Aorta (tissue), 5 donors: Measurements from ENCODE around the gene BCAS4. TPM values are rescaled to one million over a fixed set of nuclear protein-coding genes. Genes with fewer than 3 reads are reported as not detected.
"Not testable (repeated sequence)": the region's sequence is repeated elsewhere in the genome, so short reads cannot be mapped to it uniquely, and the experiment has no call there.

Experiments used
- ATAC-seq: fragments of 200-7000 bp; cut with Tn5 transposase; one replicate; pipeline ENCODE4 v1.9.1; 2022; ENCODE audit warnings: moderate library complexity; ENCODE audit not compliant: low FRiP score
- DNase-seq, 2 donors: peaks; one replicate each; pipeline ENCODE4 v3.0.0-alpha.2; 2020
- H3K27ac ChIP-seq, 2 donors: one replicate each; pipeline ENCODE4 v1.5.1; 2013; ENCODE audit warnings: low read length in 2 of 2, mild to moderate bottlenecking in 2 of 2, moderate library complexity in 2 of 2, control low read depth in 1 of 2, inconsistent platforms in 1 of 2, low read depth in 1 of 2
- H3K27me3 ChIP-seq, 2 donors: one replicate each; pipeline ENCODE4 v1.6.1; 2013; ENCODE audit warnings: control low read depth in 1 of 2, low read length in 1 of 2, mild to moderate bottlenecking in 1 of 2, moderate library complexity in 1 of 2; ENCODE audit not compliant: insufficient read depth in 2 of 2, control insufficient read depth in 1 of 2
- H3K36me3 ChIP-seq, 2 donors: one replicate each; pipeline ENCODE4 v1.6.1; 2013; ENCODE audit warnings: control low read depth in 1 of 2, low read length in 1 of 2, mild to moderate bottlenecking in 1 of 2; ENCODE audit not compliant: insufficient read depth in 2 of 2, control insufficient read depth in 1 of 2
- H3K4me1 ChIP-seq, 2 donors: one replicate each; pipeline ENCODE4 v1.6.1; 2013; ENCODE audit warnings: low read length in 2 of 2, control low read depth in 1 of 2, mild to moderate bottlenecking in 1 of 2, moderate library complexity in 1 of 2; ENCODE audit not compliant: insufficient read depth in 2 of 2, control insufficient read depth in 1 of 2
- H3K4me3 ChIP-seq, 2 donors: one replicate each; pipeline ENCODE4 v1.5.1; 2013; ENCODE audit warnings: low read length in 2 of 2, control low read depth in 1 of 2, mild to moderate bottlenecking in 1 of 2
- H3K9me3 ChIP-seq: one replicate; pipeline ENCODE4 v1.6.1; 2013; ENCODE audit warnings: mild to moderate bottlenecking, low read length; ENCODE audit not compliant: control insufficient read depth
- WGBS, 2 donors: extraction: QIAGEN DNeasy Blood & Tissue Kit; methylation state at CpG; one replicate each; pipeline ENCODE4 v1.1.7; 2013; 5-methylcytosine and 5-hydroxymethylcytosine counted together
- intact Hi-C, 2 donors: fragments of 100-400 bp; cut with DNase I; formaldehyde crosslinking; loops; one replicate each; pipeline versions ENCODE4 v1.14.2 to v1.15.0; 2022
- polyA plus RNA-seq, 2 donors: library from polyadenylated mRNA; stranded (reverse); fragments of 200-250 nt; gene quantifications; one replicate each; pipeline ENCODE4 v1.2.3, GENCODE V29; 2013
- total RNA-seq, 2 donors: library from RNA; stranded (reverse); fragmentation: NEBNext Ultra II Directional; extraction: Animal tissue kit (Norgen Biotek cat#: 25700); gene quantifications; one replicate each; pipeline ENCODE4 v1.2.1, GENCODE V29; 2021
- donor health status: healthy with polysubstance abuse.
- donor health status: Bipolar disorder and iron deficiency.
- donor health status: DM: no; HTN: no; CAD: no.
- donor health status: DM: no; HTN: no; CAD: no.
- donor health status: DM: yes; HTN: yes; CAD: no.

The BCAS4 gene
- total and polyA plus RNA-seq, 4 donors, result 4.9 to 9.7 (median 7.4) TPM

- peak overlapping the region; percentile 34 to 62 for H3K27ac ChIP-seq
- no peaks in the 10 kb centered on the region for H3K36me3 ChIP-seq
- 2 to 3% methylated on average over 22 to 23 of the region's 23 CpGs for WGBS, 2 donors
- no peaks in the 10 kb centered on the region for H3K27me3 ChIP-seq
- no peaks in the 10 kb centered on the region for H3K9me3 ChIP-seq
- DNase-seq (peak; percentile 95), ATAC-seq (peak; percentile 92)
- H3K4me3 ChIP-seq, result no peak overlapping the region
- intact Hi-C loops, result loop anchor here in 1 of 2 donors (10.0 kb wide), 1 partner anchor 514 kb away; no protein-coding TSS in a partner anchor
- H3K4me1 ChIP-seq, result no peaks in the 10 kb centered on the region
These were observed 4.1 kb upstream of the BCAS4 start for GRCh38 chr20:50790651-50791277.

- no peaks in the 10 kb centered on the region for H3K9me3 ChIP-seq
- no peak overlapping the region for H3K27ac ChIP-seq
- ATAC-seq, result no peak
- 38 to 46% methylated on average over 14 of the region's 14 CpGs for WGBS, 2 donors
- H3K27me3 ChIP-seq, result no peaks in the 10 kb centered on the region
- no peak overlapping the region for H3K4me3 ChIP-seq
- DNase-seq, result peak in 1 of 2 donors; percentile 51
- intact Hi-C loops, result loop anchor here in 1 of 2 donors (10.0 kb wide), 1 partner anchor 512 kb away; no protein-coding TSS in a partner anchor
- H3K4me1 ChIP-seq, result no peaks in the 10 kb centered on the region
- no peaks in the 10 kb centered on the region for H3K36me3 ChIP-seq
These were observed 1.9 kb upstream of the BCAS4 start for GRCh38 chr20:50792708-50793574.

- 77 to 78% methylated on average over 13 of the region's 13 CpGs for WGBS, 2 donors
These were observed 1.3 kb upstream of the BCAS4 start for GRCh38 chr20:50793575-50794016.

GRCh38 chr20:50794181-50794845, 548 bp upstream of the BCAS4 start:
- DNase-seq, result peak in 1 of 2 donors; percentile 64
- Histone ChIP-seq H3K9me3 (no peaks in the 10 kb centered on the region), H3K36me3 (no peaks in the 10 kb centered on the region), H3K4me1 (no peaks in the 10 kb centered on the region), H3K27me3 (no peaks in the 10 kb centered on the region), H3K4me3 (no peak overlapping the region), H3K27ac (no peak overlapping the region)
- ATAC-seq, result no peak
- intact Hi-C loops, result loop anchor here in 1 of 2 donors (10.0 kb wide), 1 partner anchor 510 kb away; no protein-coding TSS in a partner anchor
- WGBS, 2 donors, result 10 to 14% methylated on average over 35 of the region's 35 CpGs

More at GRCh38 chr20:50793575-50794016, 1.3 kb upstream of the BCAS4 start:
- not testable (repeated sequence) for H3K27ac ChIP-seq, ATAC-seq, H3K36me3 ChIP-seq, H3K4me1 ChIP-seq, H3K4me3 ChIP-seq, H3K27me3 ChIP-seq, H3K9me3 ChIP-seq
- DNase-seq, result peak in 1 of 2 donors; percentile 71
- intact Hi-C loops, result loop anchor here in 1 of 2 donors (10.0 kb wide), 1 partner anchor 511 kb away; no protein-coding TSS in a partner anchor

- Histone ChIP-seq H3K27me3 (no peaks in the 10 kb centered on the region), H3K36me3 (no peaks in the 10 kb centered on the region), H3K4me1 (no peaks in the 10 kb centered on the region), H3K27ac (no peak overlapping the region), H3K9me3 (no peaks in the 10 kb centered on the region), H3K4me3 (no peak overlapping the region)
- ATAC-seq, result no peak
- no peak for DNase-seq
- intact Hi-C loops, result loop anchor here in 1 of 2 donors (5.0 to 10.0 kb wide), 2 partner anchors 130 to 508 kb away; no protein-coding TSS in a partner anchor
- WGBS, 2 donors, result 92 to 96% methylated on average over 4 of the region's 4 CpGs
These were observed 2.3 kb downstream of the BCAS4 start for GRCh38 chr20:50797142-50797541.

- DNase-seq, result peak in 1 of 2 donors; percentile 34
- Histone ChIP-seq H3K9me3 (no peaks in the 10 kb centered on the region), H3K4me3 (no peak overlapping the region), H3K4me1 (no peaks in the 10 kb centered on the region), H3K27ac (no peak overlapping the region), H3K36me3 (no peaks in the 10 kb centered on the region), H3K27me3 (no peaks in the 10 kb centered on the region)
- WGBS, 2 donors, result 91 to 92% methylated on average over 7 of the region's 7 CpGs
- ATAC-seq, result no peak
- intact Hi-C loops, result loop anchor here in 1 of 2 donors (5.0 to 10.0 kb wide), 2 partner anchors 129 to 506 kb away; no protein-coding TSS in a partner anchor
These were observed 3.8 kb downstream of the BCAS4 start for GRCh38 chr20:50798650-50799049.

GRCh38 chr20:50799176-50799889, 4.5 kb downstream of the BCAS4 start:
- Histone ChIP-seq H3K36me3 (no peaks in the 10 kb centered on the region), H3K27me3 (no peaks in the 10 kb centered on the region), H3K4me1 (no peaks in the 10 kb centered on the region), H3K27ac (no peak overlapping the region), H3K4me3 (no peak overlapping the region), H3K9me3 (no peaks in the 10 kb centered on the region)
- DNase-seq (peak in 1 of 2 donors; percentile 47), ATAC-seq (no peak)
- 77 to 86% methylated on average over 13 of the region's 13 CpGs for WGBS, 2 donors
- intact Hi-C loops, result loop anchor here in 1 of 2 donors (5.0 to 10.0 kb wide), 2 partner anchors 128 to 505 kb away; no protein-coding TSS in a partner anchor
